ENCODE measurements around the gene TP53BP2. TPM values are rescaled to one million over a fixed set of nuclear protein-coding genes. Genes with fewer than 3 reads are reported as not detected.
A peak's percentile ranks its signal among the peaks of the same experiment; 100 is the strongest.

TP53BP2 gene
- total RNA-seq, 2 donors from 2014 or later, result 53.6 to 59.8 TPM

DNA sequence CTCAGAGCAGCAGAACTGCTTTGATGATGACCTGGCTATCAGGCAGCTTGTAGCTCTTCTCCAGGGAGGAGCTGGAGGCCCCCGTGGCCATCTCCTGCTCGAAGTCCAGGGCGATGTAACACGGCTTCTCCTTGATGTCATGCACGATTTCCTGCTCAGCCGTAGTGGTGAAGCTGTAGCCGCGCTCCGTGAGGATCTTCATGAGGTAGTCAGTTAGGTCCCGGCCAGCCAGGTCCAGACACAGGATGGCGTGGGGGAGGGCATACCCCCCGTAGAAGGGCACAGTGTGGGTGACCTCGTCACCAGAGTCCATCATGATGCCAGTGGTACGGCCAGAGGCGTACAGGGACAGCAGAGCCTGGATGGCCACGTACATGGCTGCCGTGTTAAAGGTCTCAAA, 18.3 kb upstream of the TP53BP2 start:
- Histone ChIP-seq H3K4me1 (ENCODE audit: control insufficient read depth, insufficient read depth, low read length) (peaks cover 3% of the 10 kb centered on the region), H3K27me3 (ENCODE audit: control insufficient read depth, insufficient read depth, low read length, poor library complexity, severe bottlenecking) (no peaks in the 10 kb centered on the region), H3K9me3 (ENCODE audit: control insufficient read depth, low read length) (no peaks in the 10 kb centered on the region), H3K36me3 (ENCODE audit: control insufficient read depth, insufficient read depth, low read length) (no peaks in the 10 kb centered on the region), H3K27ac (ENCODE audit: low read depth, low read length) (no peak overlapping the region), H3K9ac (ENCODE audit: extremely low read depth, low read length, poor library complexity, severe bottlenecking) (no peak overlapping the region), H3K4me3 (ENCODE audit: low read length) (no peak overlapping the region)
- WGBS, 2 experiments (ENCODE audit: insufficient coverage in 1 of 2, insufficient read length in 1 of 2), result 95% methylated on average over 17 of the region's 17 CpGs
- no peak overlapping the region for H3K4me3 Mint-ChIP-seq
- DNase-seq, result no peak
- H3K27ac Mint-ChIP-seq, result no peak overlapping the region
- H3K9me3 Mint-ChIP-seq, result peaks cover 15% of the 10 kb centered on the region
- H3K27me3 Mint-ChIP-seq (ENCODE audit: insufficient read depth), result peaks cover 7% of the 10 kb centered on the region
- H3K4me1 Mint-ChIP-seq, result peaks cover 11% of the 10 kb centered on the region
- TF ChIP-seq CTCF (conservative IDR thresholded peaks at IDR 0.05), result no peak
- H3K36me3 Mint-ChIP-seq (ENCODE audit: low read depth), result no peaks in the 10 kb centered on the region

- H3K4me1 ChIP-seq (ENCODE audit: control insufficient read depth, insufficient read depth, low read length), result peaks cover 6% of the 10 kb centered on the region
- no peaks in the 10 kb centered on the region for H3K9me3 ChIP-seq (ENCODE audit: control insufficient read depth, low read length)
- no peak overlapping the region for H3K9ac ChIP-seq (ENCODE audit: extremely low read depth, low read length, poor library complexity, severe bottlenecking)
- 64% methylated on average over 1 of the region's 1 CpG; no CpG with 5 or more reads in 1 of the 2 experiments for WGBS, 2 experiments (ENCODE audit: insufficient coverage in 1 of 2, insufficient read length in 1 of 2)
- no peak for TF ChIP-seq CTCF (conservative IDR thresholded peaks at IDR 0.05)
- DNase-seq, result no peak
- Mint-ChIP-seq H3K4me3 (no peak overlapping the region), H3K4me1 (peaks cover 19% of the 10 kb centered on the region), H3K9me3 (peaks cover 15% of the 10 kb centered on the region), H3K36me3 (ENCODE audit: low read depth) (no peaks in the 10 kb centered on the region), H3K27ac (no peak overlapping the region), H3K27me3 (ENCODE audit: insufficient read depth) (peaks cover 2% of the 10 kb centered on the region)
- no peak overlapping the region for H3K4me3 ChIP-seq (ENCODE audit: low read length)
- no peaks in the 10 kb centered on the region for H3K36me3 ChIP-seq (ENCODE audit: control insufficient read depth, insufficient read depth, low read length)
- H3K27me3 ChIP-seq (ENCODE audit: control insufficient read depth, insufficient read depth, low read length, poor library complexity, severe bottlenecking), result no peaks in the 10 kb centered on the region
- no peak overlapping the region for H3K27ac ChIP-seq (ENCODE audit: low read depth, low read length)
Observed at GRCh38 chr1:223861904-223862303, 16.2 kb upstream of the TP53BP2 start.

DNA sequence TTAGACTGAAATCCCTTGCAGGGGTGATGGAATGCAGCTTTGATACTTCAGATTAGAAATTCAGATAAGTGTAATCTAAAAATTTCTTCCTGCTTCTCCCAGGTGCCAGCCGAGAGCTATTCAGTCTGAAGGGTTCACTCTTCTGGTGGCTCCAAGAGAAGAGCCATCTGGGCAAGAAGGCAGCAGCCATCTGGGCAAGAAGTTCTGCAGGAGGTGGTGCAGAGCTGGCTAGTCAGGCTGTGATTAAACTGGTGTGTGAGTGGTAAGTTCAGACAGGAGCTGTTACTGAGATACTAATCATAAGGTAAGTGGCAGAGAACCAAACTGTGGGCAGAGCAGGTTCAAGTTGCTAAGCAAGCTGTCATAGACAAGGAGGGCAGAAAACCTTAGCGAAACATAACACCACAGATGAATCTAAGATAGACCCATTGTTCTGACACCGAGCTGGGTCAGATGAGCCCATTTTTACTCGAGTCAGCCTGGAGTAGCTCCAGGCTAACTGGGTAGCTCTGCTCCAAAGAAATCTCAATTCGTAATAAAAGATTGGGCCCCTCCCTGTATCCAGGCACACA, 14.4 kb upstream of the TP53BP2 start:
- Mint-ChIP-seq H3K27ac (no peak overlapping the region), H3K4me3 (no peak overlapping the region), H3K36me3 (ENCODE audit: low read depth) (no peaks in the 10 kb centered on the region), H3K9me3 (peaks cover 5% of the 10 kb centered on the region), H3K27me3 (ENCODE audit: insufficient read depth) (peaks cover 2% of the 10 kb centered on the region), H3K4me1 (peaks cover 19% of the 10 kb centered on the region)
- no peaks in the 10 kb centered on the region for H3K36me3 ChIP-seq (ENCODE audit: control insufficient read depth, insufficient read depth, low read length)
- H3K27ac ChIP-seq (ENCODE audit: low read depth, low read length), result no peak overlapping the region
- WGBS, 2 experiments (ENCODE audit: insufficient coverage in 1 of 2, insufficient read length in 1 of 2), result 68 to 81% methylated on average over 5 of the region's 5 CpGs
- no peak overlapping the region for H3K9ac ChIP-seq (ENCODE audit: extremely low read depth, low read length, poor library complexity, severe bottlenecking)
- H3K27me3 ChIP-seq (ENCODE audit: control insufficient read depth, insufficient read depth, low read length, poor library complexity, severe bottlenecking), result no peaks in the 10 kb centered on the region
- peaks cover 6% of the 10 kb centered on the region for H3K4me1 ChIP-seq (ENCODE audit: control insufficient read depth, insufficient read depth, low read length)
- H3K9me3 ChIP-seq (ENCODE audit: control insufficient read depth, low read length), result no peaks in the 10 kb centered on the region
- peak overlapping the region; percentile 26 for H3K4me3 ChIP-seq (ENCODE audit: low read length)
- no peak for TF ChIP-seq CTCF (conservative IDR thresholded peaks at IDR 0.05)
- no peak for DNase-seq

All from endodermal cell (in vitro differentiated cells).